Head of caudate nucleus (tissue), 42 donors: Measurements from ENCODE around the gene DPP10.

Experiments
- DNase-seq, 42 donors: peaks; one replicate each; pipeline versions ENCODE4 v3.0.0 to v3.0.0-alpha.2; 2020 to 2021; ENCODE audit warnings: mixed read lengths in 7 of 42
- intact Hi-C: fragments of 100-400 bp; cut with DNase I; formaldehyde crosslinking; loops from one replicate; pipeline ENCODE4 v1.15.0; 2022

Gene DPP10

DNA sequence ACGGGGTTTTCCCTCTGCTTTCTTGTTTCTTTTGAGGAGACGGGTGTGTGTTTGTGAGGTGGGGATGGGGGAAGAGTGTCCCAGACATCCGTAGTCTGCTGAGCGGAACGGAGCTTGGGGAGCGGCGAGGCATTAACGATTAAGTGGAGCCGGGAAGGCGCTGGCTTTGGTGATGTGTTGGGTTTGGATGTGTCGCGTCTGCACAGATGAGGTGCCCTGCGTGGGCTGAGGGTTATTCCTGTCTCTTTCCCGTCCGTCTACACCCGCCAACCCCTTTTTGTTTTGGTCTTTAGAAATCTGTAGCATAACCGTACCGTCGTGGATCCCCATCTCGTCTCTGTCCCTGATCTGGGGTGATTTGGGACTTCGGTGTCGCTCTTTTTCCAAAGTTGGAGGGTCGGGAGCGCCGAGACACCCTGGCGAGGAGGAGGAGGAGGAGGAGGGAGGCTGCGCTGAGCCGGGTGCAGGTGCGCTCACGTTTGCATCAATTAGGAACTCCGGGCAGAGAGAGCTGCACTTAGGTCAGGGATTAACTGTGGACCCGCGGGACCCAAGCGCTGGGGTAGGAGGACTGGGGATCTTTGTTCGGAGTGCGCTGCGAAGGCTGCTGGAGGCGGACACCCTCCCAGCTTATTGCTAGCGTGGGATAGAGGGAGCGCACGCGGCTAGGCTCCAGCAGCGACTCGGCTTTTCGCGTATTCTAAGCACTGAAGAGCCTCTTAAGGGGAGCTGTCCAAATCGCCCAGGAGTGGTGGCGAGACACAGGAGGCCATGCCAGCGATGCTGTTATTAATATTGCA lies 720.3 kb downstream of the DPP10 start:
- peak in 33 of 42 donors; percentile 5 to 52 (median 20) for DNase-seq

DNA sequence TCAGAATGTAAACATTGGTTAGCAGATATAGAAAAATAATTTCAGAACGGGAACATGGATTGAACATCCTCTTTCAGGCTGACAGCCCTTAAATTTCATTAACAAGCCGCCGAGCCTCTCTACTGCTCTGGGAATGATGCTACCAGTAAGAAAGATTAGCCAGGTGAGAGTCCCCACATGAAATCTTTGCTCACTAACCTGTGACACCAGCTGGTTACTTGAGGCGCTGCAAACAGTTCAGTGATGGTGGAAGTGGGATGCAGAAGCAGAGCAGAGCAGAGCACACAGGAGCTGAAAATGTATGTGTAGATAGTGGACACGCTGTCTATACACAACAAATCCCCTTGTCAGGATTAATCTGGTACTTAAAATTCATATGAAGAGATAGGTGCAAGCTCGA lies 721.1 kb downstream of the DPP10 start:
- intact Hi-C loops, result no loop called here
- DNase-seq, result peak in 14 of 42 donors; percentile 3 to 49 (median 14)

More for the DNA sequence above, 720.3 kb downstream of the DPP10 start:
- intact Hi-C loops, result no loop called here

DNA sequence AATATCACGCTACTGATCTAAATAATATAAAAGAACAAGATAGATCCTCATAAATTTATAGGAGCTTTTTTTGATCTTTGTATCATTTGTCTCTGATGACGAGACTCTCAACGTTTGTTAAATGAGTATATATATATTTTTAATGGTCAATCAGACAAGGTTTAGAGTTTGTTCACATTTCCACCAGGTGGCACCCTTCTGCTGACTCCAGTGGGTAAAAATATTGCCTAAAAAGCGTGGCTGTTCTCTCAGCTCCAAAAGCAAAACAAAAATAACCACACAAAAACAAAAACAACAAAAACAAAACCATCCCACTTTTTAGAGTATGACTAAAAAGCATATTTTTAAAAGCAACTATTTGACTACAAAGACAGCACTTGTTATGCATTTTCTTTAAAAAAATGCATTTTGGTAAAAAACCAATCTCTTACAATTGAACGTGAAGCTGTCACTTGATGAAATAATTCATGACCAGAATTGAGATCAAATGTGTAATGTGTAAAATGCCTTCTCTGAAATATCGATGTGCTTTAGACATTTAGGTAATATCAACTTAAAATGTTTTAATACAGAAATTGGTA lies 723.2 kb downstream of the DPP10 start:
- intact Hi-C loops, result no loop called here
- DNase-seq, result peak in 28 of 42 donors; percentile 4 to 69 (median 40)

DNA sequence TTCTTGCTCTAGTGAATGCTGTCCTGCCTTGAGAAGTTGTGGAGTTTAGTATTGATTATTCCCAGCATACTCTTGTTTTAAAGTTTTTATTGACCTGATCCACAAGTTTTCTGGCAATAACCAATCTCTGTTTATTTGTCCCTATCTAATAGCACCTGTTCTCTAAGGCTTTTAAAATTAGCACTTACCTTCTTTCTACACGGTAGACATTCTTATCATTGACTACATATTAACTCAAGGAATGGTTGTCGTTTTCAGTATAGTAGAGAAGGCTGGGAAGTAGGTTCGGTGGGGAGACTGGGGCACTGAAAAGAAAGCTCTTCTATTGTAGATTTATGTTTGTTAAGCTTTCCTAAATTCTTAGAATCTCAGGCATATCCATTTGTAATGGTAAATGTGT lies 726.0 kb downstream of the DPP10 start:
- no peak for DNase-seq
- intact Hi-C loops, result no loop called here

DNA sequence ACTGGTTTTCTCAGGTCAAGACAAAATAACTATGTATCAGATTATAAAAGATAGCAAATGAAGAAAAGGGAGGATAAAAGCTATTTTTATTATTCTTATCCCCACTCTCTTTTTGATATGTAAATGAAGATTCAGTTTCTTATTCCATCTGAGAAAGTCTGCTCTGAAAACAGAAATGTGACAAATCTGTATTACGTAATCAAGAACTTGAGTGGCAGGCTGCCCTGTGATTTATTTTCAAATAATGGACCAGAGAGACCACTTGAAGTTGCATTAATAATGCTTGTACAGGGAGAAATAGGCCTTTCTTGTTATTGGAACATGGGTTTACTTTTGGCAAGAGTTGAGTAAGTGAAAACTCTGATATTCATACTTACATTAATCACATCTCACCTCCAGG lies 727.4 kb downstream of the DPP10 start:
- DNase-seq, result no peak
- intact Hi-C loops, result no loop called here

DNA sequence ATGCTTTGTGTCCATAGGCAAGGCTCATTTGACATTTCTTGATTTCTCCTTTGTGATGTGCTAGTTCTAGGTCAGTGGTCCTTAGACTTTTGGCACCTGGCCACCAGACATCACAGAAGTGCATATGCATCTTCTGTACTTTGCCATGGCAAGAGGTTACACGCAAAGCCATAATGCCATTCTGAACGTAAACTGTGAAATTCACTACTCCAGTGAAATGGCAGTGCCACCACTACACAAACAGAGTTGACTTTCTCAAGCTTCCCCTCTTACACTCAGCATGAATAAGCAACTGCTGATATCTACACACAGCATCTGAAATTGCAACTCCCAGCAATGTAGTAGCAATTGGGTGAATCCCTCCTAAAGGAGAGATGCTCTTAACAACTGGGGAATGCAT lies 729.3 kb downstream of the DPP10 start:
- DNase-seq, result no peak
- intact Hi-C loops, result no loop called here

DNA sequence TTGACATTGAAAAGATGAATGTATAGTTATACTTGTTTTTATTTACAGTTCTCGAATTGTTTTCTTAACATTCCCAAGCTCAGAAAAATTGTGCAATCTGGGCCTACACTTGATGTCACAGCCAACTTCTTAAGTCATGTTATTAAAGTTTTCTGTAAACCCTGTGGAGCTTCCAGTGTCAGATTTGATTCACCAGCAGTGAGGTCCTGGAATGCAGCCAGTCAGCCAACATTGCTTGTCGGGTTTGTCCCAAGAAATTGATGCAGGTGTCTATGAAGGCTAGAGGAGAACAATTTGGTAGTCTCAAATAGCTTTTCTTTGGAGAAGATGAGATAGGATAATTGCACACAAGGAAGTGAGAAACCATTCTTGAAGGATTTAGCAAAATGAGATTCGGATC lies 732.2 kb downstream of the DPP10 start:
- intact Hi-C loops, result no loop called here
- no peak for DNase-seq

DNA sequence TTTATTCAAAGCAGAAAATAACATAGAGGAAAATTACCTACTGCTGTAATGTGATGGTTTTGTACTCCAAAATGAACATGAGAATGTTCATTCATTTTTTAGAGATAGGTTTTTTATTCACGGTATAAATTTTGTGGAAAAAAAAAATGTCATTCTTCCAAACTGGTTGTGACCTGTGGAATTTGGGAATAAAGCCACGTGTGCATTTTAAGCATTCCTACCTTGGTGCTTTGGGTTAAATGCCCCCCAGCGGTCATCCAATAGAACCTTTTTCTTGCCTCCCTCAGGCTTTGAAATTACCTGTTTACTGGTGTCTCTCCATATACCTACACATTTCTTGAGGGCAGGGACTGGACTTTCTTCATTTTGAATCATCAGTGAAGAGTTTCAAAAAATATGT lies 740.7 kb downstream of the DPP10 start:
- DNase-seq, result no peak
- intact Hi-C loops, result no loop called here

DNA sequence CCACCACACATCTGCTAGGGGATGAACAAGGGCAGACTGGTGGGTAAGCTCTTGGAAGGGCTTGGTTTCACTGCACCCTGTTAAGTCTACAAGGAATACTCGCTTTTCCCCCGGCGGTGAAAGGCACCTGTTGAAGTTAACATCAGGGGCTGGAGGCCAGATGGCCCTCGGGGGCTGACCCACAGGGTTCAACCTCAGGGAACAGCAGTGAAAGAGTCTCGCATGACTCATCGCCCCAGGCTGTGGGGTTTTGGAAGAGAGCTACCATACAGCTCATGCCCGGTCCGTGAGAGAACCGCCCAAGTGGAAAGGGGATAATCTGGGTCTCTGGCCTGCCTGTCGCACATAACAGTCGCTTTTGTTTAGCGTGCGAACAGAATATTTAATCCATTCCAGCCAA lies 748.0 kb downstream of the DPP10 start:
- DNase-seq, result no peak
- intact Hi-C loops, result no loop called here

DNA sequence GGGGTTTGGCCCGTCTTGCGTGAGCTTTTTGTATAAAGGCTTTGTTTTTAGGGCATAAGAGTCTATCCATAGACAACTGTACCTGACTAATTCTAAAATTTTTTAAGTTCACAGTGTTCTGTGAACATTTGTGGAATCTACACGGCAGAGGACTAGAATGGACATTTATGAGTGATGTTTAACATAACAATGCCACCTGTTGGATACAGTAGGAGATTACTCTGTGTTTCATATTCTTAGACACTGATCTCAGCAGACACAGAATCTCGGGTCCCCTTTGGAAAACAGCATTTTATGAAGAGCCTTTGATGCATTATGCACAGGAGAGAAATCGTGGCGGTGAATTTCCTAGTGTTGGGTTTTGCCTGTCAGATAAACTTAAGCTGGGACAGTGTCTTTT lies 752.2 kb downstream of the DPP10 start:
- DNase-seq, result no peak
- intact Hi-C loops, result no loop called here

DNA sequence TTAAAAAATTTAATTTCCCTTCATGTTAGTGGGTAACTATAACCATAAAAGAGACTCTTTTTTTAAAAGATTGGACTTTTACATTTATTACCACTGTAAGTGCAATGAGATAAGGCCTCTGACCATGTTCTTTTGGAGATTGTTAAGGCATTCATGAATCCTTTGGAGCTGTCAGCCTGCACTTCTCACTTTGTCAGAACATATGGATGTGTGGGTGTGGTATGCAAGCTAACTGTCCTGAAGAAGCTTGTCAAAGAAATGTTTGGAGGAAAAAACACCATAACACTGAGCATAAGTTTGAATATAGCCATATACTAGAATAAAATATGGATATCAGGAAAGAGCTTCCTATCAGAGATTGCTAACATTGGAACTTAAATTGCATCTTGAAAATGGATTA lies 754.1 kb downstream of the DPP10 start:
- no peak for DNase-seq
- intact Hi-C loops, result no loop called here

DNA sequence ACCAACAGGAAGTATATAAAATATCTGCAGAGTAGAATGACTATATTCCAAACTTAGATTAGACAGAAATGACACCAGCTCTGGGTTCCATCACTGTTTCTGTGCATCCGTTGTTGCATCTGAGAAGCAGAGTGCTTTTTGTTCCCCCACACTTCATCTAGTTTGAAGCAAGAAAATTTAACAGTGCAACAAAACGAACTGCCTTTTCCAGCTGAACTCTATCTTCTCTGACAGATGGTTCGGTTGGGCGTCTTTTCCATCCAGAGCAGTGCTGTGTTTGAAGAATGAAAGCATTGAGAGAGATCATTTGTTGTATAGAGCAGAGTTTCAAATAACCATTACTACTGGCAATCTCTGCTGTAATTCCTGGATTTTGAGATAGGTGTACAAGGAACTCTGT lies 757.5 kb downstream of the DPP10 start:
- peak in 7 of 42 donors; percentile 2 to 25 (median 12) for DNase-seq
- intact Hi-C loops, result no loop called here

DNA sequence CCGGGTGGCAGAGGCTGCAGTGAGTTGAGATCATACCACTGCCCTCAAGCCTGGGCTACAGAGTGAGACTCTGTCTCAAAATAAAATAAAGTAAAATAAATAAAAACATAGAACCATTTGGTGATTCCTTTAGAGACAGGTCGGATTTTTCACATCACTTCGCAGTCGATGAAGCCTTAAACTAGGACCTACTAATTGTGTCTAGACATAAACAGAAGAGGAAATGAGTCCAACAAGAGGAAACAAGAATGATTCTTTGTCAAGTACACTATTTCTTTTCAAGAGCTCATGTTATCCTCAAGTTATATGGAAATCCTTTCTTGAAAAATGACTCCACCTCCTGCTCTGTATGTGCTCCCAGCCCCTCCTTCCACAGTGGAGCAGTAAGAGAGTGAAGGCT lies 758.9 kb downstream of the DPP10 start:
- intact Hi-C loops, result no loop called here
- DNase-seq, result no peak

DNA sequence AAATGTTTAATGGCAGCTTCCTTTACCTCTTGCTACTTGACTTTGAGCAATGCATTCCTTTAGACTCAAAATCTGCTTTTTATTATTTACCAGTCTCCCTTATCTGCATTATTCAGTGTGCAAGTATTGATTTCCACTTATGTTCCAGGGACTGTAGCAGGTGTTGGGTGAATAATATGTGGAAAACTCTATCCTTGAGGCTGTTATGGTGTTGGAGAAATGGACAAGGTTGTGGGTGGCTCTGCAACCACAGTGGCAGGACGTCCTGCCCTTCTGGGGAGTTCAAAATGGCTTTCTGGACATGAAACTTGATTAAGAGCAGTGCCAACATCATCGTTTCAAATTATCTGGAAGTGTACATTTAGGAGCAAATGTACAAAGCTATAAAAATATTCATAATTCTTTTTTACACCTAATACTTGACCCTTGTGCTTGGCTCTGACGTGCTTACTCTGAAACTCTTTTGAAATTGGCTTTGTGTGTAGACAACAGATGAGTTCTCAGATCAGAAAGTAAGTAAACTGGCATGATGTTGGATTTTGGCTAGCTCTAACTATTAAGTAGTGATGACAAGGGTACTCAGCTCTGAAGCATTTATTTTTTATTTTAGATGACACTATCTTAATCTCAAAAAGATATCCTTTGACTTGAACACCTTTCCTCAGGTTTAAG lies 766.2 kb downstream of the DPP10 start:
- intact Hi-C loops, result no loop called here

DNA sequence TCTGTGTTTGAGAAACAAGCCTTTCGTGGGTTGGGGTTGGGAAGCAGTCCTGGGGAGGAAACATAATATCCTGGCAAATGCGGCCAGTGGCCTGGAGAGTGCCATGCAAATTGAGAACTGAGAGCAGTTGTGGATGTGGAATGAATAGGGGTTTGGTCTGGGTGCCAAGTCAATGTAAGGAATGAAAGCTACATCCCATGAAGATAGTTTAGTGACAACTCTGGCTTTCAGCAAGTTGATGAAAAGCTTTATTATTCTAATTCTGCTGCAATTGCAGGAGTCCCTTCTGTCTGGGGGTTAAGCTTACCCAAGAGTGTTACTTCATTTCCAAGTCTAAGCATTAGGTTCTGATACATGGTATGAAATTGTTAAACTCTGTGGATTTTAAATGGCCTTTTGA lies 771.6 kb downstream of the DPP10 start:
- no peak for DNase-seq
- intact Hi-C loops, result no loop called here

More for the DNA sequence above, 766.2 kb downstream of the DPP10 start:
- no peak for DNase-seq

DNA sequence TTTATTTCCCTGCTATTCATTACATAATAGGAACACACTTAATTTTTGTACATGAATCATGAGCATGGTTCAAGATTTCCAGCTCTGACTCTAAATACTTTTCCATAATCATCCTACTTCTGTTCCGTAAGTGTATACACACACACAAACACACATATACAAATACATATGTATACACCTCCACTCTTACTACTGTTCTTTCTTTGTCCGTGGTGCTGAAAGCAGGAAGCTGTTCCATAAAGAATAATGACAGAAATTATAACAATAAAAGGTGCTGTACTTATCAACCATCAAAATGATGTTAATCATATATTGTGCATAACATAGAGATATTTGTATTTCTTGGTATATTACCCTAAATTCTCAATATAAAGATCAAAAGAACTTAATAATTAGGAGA lies 776.9 kb downstream of the DPP10 start:
- intact Hi-C loops, result no loop called here
- DNase-seq, result no peak

DNA sequence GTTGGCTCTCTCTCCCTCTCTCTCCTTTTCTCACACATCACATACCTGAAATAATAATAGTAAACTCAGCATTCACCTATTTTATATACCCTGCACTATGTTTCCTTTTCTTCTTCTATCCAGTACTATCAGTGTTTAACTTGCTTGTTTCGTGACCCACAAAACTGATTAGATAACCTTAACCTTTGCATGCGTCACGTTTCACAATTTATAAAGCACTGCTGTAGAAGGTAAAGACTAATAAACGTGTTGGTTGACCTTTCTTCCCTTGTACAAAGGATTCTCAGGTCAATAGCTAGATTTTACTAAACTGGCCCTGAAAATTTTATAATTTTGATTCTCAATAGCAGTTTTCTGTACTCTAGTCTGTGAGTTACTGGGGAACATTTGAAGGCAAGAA lies 791.7 kb downstream of the DPP10 start:
- intact Hi-C loops, result no loop called here
- no peak for DNase-seq

DNA sequence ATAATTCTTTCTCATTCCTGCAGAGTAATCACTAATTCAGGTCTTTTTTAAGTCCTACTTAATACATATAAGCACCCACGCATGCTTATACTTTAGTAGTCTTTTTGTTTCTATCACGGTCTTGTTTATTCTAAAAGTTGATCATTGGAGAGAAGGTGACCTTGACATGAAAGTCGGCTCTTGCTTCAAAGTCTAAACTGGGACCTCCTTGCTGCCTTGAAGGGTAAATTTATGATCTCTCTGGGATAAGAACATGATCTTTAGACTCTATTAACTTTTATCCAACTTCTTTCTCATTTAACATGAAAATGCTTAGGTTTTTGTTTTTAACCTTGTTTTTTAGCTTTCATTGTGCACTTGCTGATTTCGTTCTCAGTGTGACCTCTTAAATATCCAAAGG lies 792.3 kb downstream of the DPP10 start:
- intact Hi-C loops, result no loop called here
- DNase-seq, result no peak

DNA sequence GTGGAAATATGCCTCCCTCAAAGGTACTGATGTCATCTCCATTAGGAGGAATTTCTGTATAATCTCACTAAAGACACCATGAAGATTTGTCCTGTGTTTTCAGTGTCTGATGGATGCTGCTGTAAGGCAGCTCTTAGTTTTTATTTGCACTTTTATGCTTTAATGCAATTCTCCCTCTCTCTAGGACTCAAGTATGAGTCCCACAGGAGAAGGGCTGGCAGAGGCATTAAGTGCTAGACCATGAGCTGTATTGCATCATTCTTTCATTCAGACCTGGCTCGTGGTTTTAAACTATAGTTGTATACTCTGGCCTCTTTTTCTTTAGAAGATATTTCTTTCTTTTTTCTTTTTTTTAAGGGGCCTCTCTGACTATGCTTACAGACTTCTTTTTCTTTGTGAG lies 805.6 kb downstream of the DPP10 start:
- no peak for DNase-seq
- intact Hi-C loops, result no loop called here

DNA sequence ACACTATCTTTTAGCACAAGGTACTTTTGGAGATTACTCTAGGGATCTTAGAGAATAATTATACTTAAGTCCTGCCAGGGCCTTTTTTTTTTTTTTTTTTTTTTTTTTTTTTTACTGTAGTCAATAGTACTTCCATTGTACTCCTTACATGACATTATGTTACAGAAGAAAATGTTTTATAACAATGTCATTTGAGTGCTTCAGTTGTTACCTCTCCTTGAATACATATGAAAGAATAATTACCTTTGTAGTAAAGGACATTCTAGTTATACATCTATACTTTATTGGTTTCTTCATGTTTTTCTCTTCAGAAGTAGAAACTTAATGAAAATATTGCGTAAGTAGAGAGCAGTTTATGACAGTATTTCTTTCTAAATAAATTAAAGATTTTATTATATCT lies 834.9 kb downstream of the DPP10 start:
- intact Hi-C loops, result no loop called here
- no peak for DNase-seq

DNA sequence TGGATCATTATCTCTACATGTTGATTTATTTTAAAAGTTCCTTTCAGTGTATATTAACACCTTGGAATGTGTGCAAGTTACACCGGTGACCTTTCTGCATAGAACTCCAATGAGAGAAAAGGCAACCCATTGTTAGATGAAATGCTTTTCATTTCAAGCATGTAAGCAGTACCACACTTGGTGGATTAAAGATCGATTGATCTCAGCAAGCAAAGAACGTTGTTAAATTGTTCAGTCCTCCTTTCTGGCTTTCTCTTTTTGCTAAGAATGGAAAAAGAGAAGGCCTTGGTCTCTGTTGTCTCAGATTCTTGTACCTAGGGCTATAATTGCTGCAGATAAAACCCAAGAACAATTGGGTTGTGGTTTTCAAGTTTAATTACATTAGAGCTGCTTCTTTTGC lies 843.0 kb downstream of the DPP10 start:
- intact Hi-C loops, result no loop called here
- DNase-seq, result no peak
